NCI-H1417 (cell line): ENCODE data around the gene CCDC40.
"Not testable (repeated sequence)": the region's sequence is repeated elsewhere in the genome, so short reads cannot be mapped to it uniquely, and the experiment has no call there.

Experiments used
- DNase-seq, 3 experiments: peaks; one replicate each; lab custom pipeline; 2025; lab: John Stamatoyannopoulos, UW

CCDC40 gene

GRCh38 chr17:80081596-80081995, 45.2 kb downstream of the CCDC40 start:
- no peak for DNase-seq

GRCh38 chr17:80082403-80083135, 46.1 kb downstream of the CCDC40 start:
- DNase-seq: peak; percentile 46 to 75 (median 66)

GRCh38 chr17:80083136-80083661, 46.8 kb downstream of the CCDC40 start:
- DNase-seq: no peak

- no peak for DNase-seq
These were observed 48.3 kb downstream of the CCDC40 start for GRCh38 chr17:80084773-80085172.

GRCh38 chr17:80086081-80086480, 49.6 kb downstream of the CCDC40 start:
- peak in 1 of 3 experiments; percentile 64 for DNase-seq

GRCh38 chr17:80086616-80087015, 50.2 kb downstream of the CCDC40 start:
- DNase-seq: no peak

- DNase-seq: no peak
These were observed 51.2 kb downstream of the CCDC40 start for GRCh38 chr17:80087346-80088265.

- DNase-seq: no peak
These were observed 53.3 kb downstream of the CCDC40 start for GRCh38 chr17:80089762-80090161.

GRCh38 chr17:80090164-80090563, 53.7 kb downstream of the CCDC40 start:
- not testable (repeated sequence) for DNase-seq

- no peak for DNase-seq
These were observed 54.9 kb downstream of the CCDC40 start for GRCh38 chr17:80091376-80091775.

- DNase-seq: no peak
These were observed 56.5 kb downstream of the CCDC40 start for GRCh38 chr17:80092959-80093358.

- no peak for DNase-seq
These were observed 58.8 kb downstream of the CCDC40 start for GRCh38 chr17:80095038-80095843.

- no peak for DNase-seq
These were observed 59.5 kb downstream of the CCDC40 start for GRCh38 chr17:80095844-80096475.

- peak in 1 of 3 experiments; percentile 7 for DNase-seq
These were observed 60.1 kb downstream of the CCDC40 start for GRCh38 chr17:80096561-80097021.

- no peak for DNase-seq
These were observed 60.7 kb downstream of the CCDC40 start for GRCh38 chr17:80097127-80097621.

- no peak for DNase-seq
These were observed 61.6 kb downstream of the CCDC40 start for GRCh38 chr17:80097844-80098691.

- DNase-seq: no peak
These were observed 63.0 kb downstream of the CCDC40 start for GRCh38 chr17:80099291-80100034.

- DNase-seq: no peak
These were observed 63.5 kb downstream of the CCDC40 start for GRCh38 chr17:80100035-80100323.
